Testis (tissue), 3 donors: ENCODE measurements around the gene ZBTB5. TPM values are rescaled to one million over a fixed set of nuclear protein-coding genes. Genes with fewer than 3 reads are reported as not detected.

Source experiments
- DNase-seq: peaks from one replicate; pipeline ENCODE4 v3.0.0-alpha.2; 2019
- H3K27ac ChIP-seq, 2 donors: fragments of 200-600 bp; sonication (generic); one replicate each; pipeline ENCODE4 v1.5.1; 2019
- H3K27me3 ChIP-seq: fragments of 200-600 bp; sonication (generic); one replicate; pipeline ENCODE4 v1.5.1; 2019
- H3K36me3 ChIP-seq: fragments of 200-600 bp; sonication (generic); one replicate; pipeline ENCODE4 v1.5.1; 2017; ENCODE audit warnings: low read depth; ENCODE audit errors: missing control alignments
- H3K4me1 ChIP-seq: fragments of 200-600 bp; sonication (generic); one replicate; pipeline ENCODE4 v1.5.1; 2019
- H3K4me3 ChIP-seq, 2 donors: fragments of 200-600 bp; sonication (generic); one replicate each; pipeline ENCODE4 v1.5.1; 2017 to 2019
- H3K9me3 ChIP-seq: fragments of 200-600 bp; sonication (generic); one replicate; pipeline ENCODE4 v1.5.1; 2017
- POLR2A ChIP-seq: fragments of 450-650 bp; IDR thresholded peaks from one replicate; pipeline ENCODE4 v1.6.1; 2017; ENCODE audit warnings: antibody characterized with exemption, mild to moderate bottlenecking, moderate library complexity
- WGBS, 2 donors: methylation state at CpG; one replicate each; pipeline ENCODE4 v1.1.5; 2018; 5-methylcytosine and 5-hydroxymethylcytosine counted together
- intact Hi-C: fragments of 100-400 bp; cut with DNase I; formaldehyde crosslinking; loops from one replicate; pipeline ENCODE4 v1.15.1; 2023; ENCODE audit warnings: low total_unique reads
- polyA plus RNA-seq: library from polyadenylated mRNA; stranded (reverse); fragments of 350-450 nt; fragmentation: Illumina TruSeq; extraction: RNeasy Lipid Tissue Mini Kit (QIAGEN cat#74804); gene quantifications from one replicate; pipeline ENCODE4 v1.2.3, GENCODE V29; 2014; ENCODE audit warnings: low read depth, low replicate concordance; ENCODE audit not compliant: insufficient read depth
- total RNA-seq, 2 donors: library from RNA; depleted of rRNA; stranded (reverse); fragments of >200 nt; gene quantifications; one replicate each; pipeline ENCODE4 v1.2.3, GENCODE V29; 2016
- TF ChIP-seq, protein P1 (sequence below), 3 experiments: fragments of 450-650 bp in 2 of 3; fragments of 200-600 bp in 1 of 3; sonication (generic) in 1 of 3; IDR thresholded peaks; one replicate each; pipeline ENCODE4 v1.5.1; 2016 to 2019; ENCODE audit warnings: antibody characterized with exemption in 3 of 3, mild to moderate bottlenecking in 2 of 3, moderate library complexity in 1 of 3

Gene ZBTB5
- total and polyA plus RNA-seq, 3 donors from 2014 or later = 20.4 to 33.8 (median 28.4) TPM

DNA sequence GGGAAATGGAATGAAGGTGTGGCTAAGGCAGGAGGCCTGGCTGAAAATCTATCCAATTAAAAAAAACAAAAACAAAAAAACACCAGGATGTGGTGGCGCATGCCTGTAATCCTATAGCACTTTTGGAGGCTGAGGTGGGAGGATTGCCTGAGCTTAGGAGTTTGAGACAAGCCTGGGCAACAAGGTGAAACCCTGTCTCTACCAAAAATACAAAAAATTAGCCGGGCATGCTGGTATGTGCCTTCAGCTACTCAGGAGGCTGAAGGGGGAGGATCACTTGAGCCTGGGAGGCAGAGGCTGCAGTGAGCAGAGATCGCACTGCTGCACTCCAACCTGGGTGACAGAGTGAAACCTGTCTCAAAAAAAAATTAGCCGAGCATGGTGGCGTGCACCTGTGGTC is 21.7 kb downstream of the ZBTB5 start:
- intact Hi-C loops = no loop called here
- TF ChIP-seq POLR2A = no peak
- TF ChIP-seq, protein P1, sequence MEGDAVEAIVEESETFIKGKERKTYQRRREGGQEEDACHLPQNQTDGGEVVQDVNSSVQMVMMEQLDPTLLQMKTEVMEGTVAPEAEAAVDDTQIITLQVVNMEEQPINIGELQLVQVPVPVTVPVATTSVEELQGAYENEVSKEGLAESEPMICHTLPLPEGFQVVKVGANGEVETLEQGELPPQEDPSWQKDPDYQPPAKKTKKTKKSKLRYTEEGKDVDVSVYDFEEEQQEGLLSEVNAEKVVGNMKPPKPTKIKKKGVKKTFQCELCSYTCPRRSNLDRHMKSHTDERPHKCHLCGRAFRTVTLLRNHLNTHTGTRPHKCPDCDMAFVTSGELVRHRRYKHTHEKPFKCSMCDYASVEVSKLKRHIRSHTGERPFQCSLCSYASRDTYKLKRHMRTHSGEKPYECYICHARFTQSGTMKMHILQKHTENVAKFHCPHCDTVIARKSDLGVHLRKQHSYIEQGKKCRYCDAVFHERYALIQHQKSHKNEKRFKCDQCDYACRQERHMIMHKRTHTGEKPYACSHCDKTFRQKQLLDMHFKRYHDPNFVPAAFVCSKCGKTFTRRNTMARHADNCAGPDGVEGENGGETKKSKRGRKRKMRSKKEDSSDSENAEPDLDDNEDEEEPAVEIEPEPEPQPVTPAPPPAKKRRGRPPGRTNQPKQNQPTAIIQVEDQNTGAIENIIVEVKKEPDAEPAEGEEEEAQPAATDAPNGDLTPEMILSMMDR (IDR thresholded peaks at IDR 0.05) = no peak

DNA sequence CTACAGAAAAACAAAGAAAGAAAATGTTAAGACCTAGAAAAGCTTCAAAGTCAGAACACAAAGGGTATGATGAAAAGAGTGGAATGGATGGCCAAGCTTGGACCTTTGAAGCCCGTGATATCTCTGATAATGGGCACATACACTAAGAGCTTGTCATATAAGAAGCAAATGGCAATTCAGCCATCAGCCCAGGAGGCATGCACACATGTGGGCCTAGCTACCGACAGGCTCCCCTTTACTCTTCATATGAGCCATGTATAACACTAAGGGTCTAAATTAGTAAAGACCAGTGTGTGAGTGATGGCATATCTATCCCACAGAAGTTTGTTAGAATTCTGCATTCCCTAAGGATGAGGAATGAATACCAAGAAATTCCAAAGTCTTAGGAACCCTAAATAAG is 22.7 kb downstream of the ZBTB5 start:
- H3K4me1 ChIP-seq = no peaks in the 10 kb centered on the region
- H3K27ac ChIP-seq = no peak overlapping the region
- intact Hi-C loops = no loop called here
- no peak overlapping the region for H3K4me3 ChIP-seq
- no peak for DNase-seq
- TF ChIP-seq, protein P1 (IDR thresholded peaks at IDR 0.05) = no peak
- no peak for TF ChIP-seq POLR2A
- 93 to 98% methylated on average over 2 of the region's 2 CpGs for WGBS, 2 donors
- no peaks in the 10 kb centered on the region for H3K9me3 ChIP-seq
- no peaks in the 10 kb centered on the region for H3K27me3 ChIP-seq
- no peaks in the 10 kb centered on the region for H3K36me3 ChIP-seq

More for the DNA sequence above, 21.7 kb downstream of the ZBTB5 start:
- no peaks in the 10 kb centered on the region for H3K9me3 ChIP-seq
- H3K27me3 ChIP-seq = no peaks in the 10 kb centered on the region
- no peak overlapping the region for H3K27ac ChIP-seq
- H3K4me3 ChIP-seq = no peak overlapping the region
- DNase-seq = no peak
- WGBS, 2 donors = 93 to 97% methylated on average over 5 of the region's 5 CpGs
- H3K36me3 ChIP-seq = no peaks in the 10 kb centered on the region
- H3K4me1 ChIP-seq = no peaks in the 10 kb centered on the region

DNA sequence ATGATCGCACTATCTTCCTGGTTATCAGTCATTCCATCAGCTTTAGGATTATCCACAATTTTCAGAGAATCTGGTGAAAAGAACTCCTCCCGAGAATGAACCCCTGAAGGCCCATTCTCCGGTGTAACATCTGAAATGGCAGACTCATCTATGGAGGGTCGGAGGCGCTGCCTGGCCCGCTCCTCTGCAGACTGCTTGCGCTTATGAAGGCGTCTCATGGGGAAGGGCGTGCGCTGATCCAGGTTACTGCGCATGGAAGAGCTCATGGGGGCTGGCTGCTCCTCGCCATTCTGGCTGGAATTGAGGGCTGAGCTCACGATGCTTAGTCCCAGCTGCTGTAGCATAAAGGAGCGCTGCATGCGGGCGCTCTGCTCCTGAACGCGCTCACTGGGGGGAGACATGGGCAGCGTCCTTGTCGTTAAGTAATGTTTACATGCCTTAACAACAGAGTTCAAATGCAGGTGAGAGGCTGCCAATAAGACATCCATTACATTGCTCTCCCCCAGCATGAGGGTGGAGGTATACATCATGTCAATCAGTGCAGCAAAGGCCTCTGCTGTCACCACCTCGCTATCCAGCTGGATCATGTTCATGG is 23.4 kb downstream of the ZBTB5 start:
- no peak for DNase-seq
- H3K36me3 ChIP-seq = no peaks in the 10 kb centered on the region
- H3K27ac ChIP-seq = no peak overlapping the region
- WGBS, 2 donors = 93 to 96% methylated on average over 15 to 21 of the region's 21 CpGs
- H3K9me3 ChIP-seq = no peaks in the 10 kb centered on the region
- intact Hi-C loops = no loop called here
- H3K4me1 ChIP-seq = no peaks in the 10 kb centered on the region
- no peaks in the 10 kb centered on the region for H3K27me3 ChIP-seq
- TF ChIP-seq POLR2A = no peak
- TF ChIP-seq, protein P1 (IDR thresholded peaks at IDR 0.05) = no peak
- no peak overlapping the region for H3K4me3 ChIP-seq

DNA sequence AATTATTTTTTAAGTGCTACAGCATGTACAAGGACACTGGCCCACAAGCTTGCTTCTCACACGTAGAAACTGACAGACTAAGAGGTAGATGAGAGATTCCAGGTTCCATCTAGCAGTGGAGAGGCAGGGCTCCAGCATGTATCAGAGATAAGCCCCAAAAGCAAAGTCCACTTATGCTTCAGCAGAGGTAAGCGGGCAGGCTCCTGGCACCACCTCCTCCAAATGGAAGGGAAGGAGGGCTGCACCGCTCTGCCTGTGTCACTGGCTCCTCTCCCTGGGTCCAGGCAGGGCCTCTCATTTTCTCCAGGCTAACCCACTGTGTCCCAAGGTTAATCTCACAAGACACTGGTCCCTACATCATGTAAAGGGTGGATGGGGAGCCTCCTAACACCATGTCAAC is 26.9 kb downstream of the ZBTB5 start:
- Histone ChIP-seq H3K27me3 (no peaks in the 10 kb centered on the region), H3K27ac (no peak overlapping the region), H3K4me3 (no peak overlapping the region), H3K4me1 (peaks cover 11% of the 10 kb centered on the region), H3K36me3 (no peaks in the 10 kb centered on the region), H3K9me3 (no peaks in the 10 kb centered on the region)
- TF ChIP-seq, protein P1 (IDR thresholded peaks at IDR 0.05) = no peak
- TF ChIP-seq POLR2A = no peak
- DNase-seq = no peak
- intact Hi-C loops = no loop called here
- 78 to 89% methylated on average over 2 to 3 of the region's 3 CpGs for WGBS, 2 donors

DNA sequence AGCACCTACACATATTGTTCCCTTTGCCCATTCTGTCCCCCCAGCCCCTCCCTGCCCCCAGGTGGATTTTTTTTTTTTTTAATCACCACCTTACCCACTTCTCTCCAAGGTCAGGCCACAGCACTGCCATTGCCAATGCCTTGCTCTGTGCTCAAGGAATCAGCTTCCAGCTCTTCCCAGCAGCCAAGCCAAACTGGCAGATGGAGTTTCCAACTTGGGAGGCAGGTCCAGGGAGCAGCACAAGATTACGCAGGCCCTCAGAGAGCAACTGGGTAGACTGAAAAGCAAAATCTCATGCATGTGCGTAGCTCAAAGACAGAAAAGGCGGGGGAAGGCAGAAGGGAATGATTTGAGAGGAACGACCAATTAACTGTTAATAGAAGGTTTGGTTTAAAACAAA is 27.6 kb downstream of the ZBTB5 start:
- Histone ChIP-seq H3K4me1 (peaks cover 19% of the 10 kb centered on the region), H3K4me3 (no peak overlapping the region), H3K36me3 (no peaks in the 10 kb centered on the region), H3K27ac (no peak overlapping the region), H3K27me3 (no peaks in the 10 kb centered on the region), H3K9me3 (no peaks in the 10 kb centered on the region)
- DNase-seq = no peak
- intact Hi-C loops = no loop called here
- TF ChIP-seq POLR2A = no peak
- TF ChIP-seq, protein P1 (IDR thresholded peaks at IDR 0.05) = no peak
- 88 to 90% methylated on average over 4 of the region's 4 CpGs for WGBS, 2 donors
